ENCODE data around the gene C1orf21.

GRCh38 chr1:184643661-184644060 lies 256.8 kb downstream of the C1orf21 start:
- TF ChIP-seq, protein P1, sequence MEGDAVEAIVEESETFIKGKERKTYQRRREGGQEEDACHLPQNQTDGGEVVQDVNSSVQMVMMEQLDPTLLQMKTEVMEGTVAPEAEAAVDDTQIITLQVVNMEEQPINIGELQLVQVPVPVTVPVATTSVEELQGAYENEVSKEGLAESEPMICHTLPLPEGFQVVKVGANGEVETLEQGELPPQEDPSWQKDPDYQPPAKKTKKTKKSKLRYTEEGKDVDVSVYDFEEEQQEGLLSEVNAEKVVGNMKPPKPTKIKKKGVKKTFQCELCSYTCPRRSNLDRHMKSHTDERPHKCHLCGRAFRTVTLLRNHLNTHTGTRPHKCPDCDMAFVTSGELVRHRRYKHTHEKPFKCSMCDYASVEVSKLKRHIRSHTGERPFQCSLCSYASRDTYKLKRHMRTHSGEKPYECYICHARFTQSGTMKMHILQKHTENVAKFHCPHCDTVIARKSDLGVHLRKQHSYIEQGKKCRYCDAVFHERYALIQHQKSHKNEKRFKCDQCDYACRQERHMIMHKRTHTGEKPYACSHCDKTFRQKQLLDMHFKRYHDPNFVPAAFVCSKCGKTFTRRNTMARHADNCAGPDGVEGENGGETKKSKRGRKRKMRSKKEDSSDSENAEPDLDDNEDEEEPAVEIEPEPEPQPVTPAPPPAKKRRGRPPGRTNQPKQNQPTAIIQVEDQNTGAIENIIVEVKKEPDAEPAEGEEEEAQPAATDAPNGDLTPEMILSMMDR (IDR thresholded peaks at IDR 0.05) = no peak
- no peak for TF ChIP-seq POLR2A (IDR thresholded peaks at IDR 0.05)
